ENCODE results near the gene FGF14.

DNA sequence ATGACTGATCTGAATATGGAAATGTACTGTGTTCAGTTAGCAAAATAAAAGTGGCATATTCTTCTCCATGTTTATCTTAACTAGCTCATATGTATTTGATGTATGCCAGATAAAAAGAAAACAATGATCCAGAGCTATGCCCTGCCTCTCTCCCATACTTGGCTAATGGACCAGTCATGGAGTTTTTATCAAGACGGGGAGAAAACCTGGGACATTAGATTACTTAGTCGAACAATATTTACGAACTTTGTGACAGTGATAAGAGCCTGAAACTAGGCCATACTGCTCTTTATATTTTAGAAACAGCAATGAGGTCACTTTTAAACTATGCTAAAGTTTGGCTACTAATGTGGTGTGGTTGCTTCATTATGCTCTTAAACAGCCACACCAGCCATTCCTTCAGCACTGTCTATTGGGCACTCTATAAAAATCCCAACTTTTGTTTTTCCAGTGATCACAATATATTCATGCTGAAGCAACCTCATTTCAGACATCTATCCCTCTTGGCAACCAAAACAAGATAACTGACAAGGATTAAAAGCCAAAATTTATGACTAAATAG, 265.0 kb downstream of the FGF14 start:
- TF ChIP-seq, protein P1, sequence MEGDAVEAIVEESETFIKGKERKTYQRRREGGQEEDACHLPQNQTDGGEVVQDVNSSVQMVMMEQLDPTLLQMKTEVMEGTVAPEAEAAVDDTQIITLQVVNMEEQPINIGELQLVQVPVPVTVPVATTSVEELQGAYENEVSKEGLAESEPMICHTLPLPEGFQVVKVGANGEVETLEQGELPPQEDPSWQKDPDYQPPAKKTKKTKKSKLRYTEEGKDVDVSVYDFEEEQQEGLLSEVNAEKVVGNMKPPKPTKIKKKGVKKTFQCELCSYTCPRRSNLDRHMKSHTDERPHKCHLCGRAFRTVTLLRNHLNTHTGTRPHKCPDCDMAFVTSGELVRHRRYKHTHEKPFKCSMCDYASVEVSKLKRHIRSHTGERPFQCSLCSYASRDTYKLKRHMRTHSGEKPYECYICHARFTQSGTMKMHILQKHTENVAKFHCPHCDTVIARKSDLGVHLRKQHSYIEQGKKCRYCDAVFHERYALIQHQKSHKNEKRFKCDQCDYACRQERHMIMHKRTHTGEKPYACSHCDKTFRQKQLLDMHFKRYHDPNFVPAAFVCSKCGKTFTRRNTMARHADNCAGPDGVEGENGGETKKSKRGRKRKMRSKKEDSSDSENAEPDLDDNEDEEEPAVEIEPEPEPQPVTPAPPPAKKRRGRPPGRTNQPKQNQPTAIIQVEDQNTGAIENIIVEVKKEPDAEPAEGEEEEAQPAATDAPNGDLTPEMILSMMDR (IDR thresholded peaks at IDR 0.05), result no peak
- no peak for TF ChIP-seq POLR2A (IDR thresholded peaks at IDR 0.05)

Measured in lower leg skin (tissue), 3 donors.